ENCODE data around the gene DUSP9.

DUSP9 gene

DNA sequence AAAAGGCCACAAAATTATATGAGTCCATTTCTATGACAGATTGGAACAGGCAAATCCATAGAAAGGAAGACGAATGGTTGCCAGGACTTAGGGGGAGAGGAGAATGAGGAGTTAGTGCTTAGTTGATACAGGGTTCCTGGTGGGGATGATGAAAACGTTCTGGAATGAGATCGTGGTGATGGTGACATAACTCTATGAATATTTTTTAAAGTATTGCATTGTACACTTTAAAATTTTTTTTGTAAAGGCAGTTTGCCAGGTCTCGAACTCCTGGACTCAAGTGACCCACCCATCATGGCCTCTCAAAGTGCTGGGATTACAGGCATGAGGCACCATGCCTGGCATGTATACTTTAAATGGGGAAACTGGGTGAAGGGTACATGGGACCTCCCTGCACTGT is 38.2 kb upstream of the DUSP9 start:
- no peak overlapping the region for H3K9ac ChIP-seq (ENCODE audit: low read length)
- H3K4me1 ChIP-seq (ENCODE audit: control insufficient read depth, insufficient read depth, low read length), result peaks cover 4% of the 10 kb centered on the region
- H3K9me3 ChIP-seq (ENCODE audit: control insufficient read depth, low read length), result no peaks in the 10 kb centered on the region
- no peaks in the 10 kb centered on the region for H3K36me3 ChIP-seq (ENCODE audit: control insufficient read depth, insufficient read depth, low read length)
- no peaks in the 10 kb centered on the region for H3K27me3 ChIP-seq (ENCODE audit: control insufficient read depth, insufficient read depth, low read length)
- no peak overlapping the region for H3K4me3 ChIP-seq (ENCODE audit: low read length)

GRCh38 chrX:153609917-153610835 is 36.8 kb upstream of the DUSP9 start:
- H3K9ac ChIP-seq (ENCODE audit: low read length), result no peak overlapping the region
- H3K27me3 ChIP-seq (ENCODE audit: control insufficient read depth, insufficient read depth, low read length), result no peaks in the 10 kb centered on the region
- no peaks in the 10 kb centered on the region for H3K9me3 ChIP-seq (ENCODE audit: control insufficient read depth, low read length)
- no peak overlapping the region for H3K4me3 ChIP-seq (ENCODE audit: low read length)
- no peaks in the 10 kb centered on the region for H3K36me3 ChIP-seq (ENCODE audit: control insufficient read depth, insufficient read depth, low read length)
- peaks cover 4% of the 10 kb centered on the region for H3K4me1 ChIP-seq (ENCODE audit: control insufficient read depth, insufficient read depth, low read length)

DNA sequence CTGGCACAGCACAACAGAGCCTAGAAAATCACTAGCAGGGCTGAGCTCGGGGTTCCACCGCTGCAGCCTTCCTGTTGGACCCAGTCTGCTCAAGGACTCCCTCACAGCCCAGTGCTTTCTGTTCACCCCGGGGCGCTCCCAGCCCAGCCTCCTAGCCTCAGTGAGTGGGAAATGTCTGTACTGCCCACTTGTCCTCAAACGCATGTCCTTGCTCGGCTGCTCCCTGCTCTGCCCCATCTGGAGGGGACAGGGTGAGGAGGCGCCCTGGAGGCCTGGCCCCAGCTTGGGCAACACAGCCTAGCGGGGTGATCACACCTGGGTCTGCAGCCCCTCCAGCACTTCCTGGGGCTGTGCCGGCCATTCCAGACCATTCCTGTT is 36.2 kb upstream of the DUSP9 start:
- H3K36me3 ChIP-seq (ENCODE audit: control insufficient read depth, insufficient read depth, low read length), result no peaks in the 10 kb centered on the region
- no peak overlapping the region for H3K4me3 ChIP-seq (ENCODE audit: low read length)
- H3K9ac ChIP-seq (ENCODE audit: low read length), result no peak overlapping the region
- no peaks in the 10 kb centered on the region for H3K9me3 ChIP-seq (ENCODE audit: control insufficient read depth, low read length)
- H3K27me3 ChIP-seq (ENCODE audit: control insufficient read depth, insufficient read depth, low read length), result no peaks in the 10 kb centered on the region
- peaks cover 4% of the 10 kb centered on the region for H3K4me1 ChIP-seq (ENCODE audit: control insufficient read depth, insufficient read depth, low read length)

DNA sequence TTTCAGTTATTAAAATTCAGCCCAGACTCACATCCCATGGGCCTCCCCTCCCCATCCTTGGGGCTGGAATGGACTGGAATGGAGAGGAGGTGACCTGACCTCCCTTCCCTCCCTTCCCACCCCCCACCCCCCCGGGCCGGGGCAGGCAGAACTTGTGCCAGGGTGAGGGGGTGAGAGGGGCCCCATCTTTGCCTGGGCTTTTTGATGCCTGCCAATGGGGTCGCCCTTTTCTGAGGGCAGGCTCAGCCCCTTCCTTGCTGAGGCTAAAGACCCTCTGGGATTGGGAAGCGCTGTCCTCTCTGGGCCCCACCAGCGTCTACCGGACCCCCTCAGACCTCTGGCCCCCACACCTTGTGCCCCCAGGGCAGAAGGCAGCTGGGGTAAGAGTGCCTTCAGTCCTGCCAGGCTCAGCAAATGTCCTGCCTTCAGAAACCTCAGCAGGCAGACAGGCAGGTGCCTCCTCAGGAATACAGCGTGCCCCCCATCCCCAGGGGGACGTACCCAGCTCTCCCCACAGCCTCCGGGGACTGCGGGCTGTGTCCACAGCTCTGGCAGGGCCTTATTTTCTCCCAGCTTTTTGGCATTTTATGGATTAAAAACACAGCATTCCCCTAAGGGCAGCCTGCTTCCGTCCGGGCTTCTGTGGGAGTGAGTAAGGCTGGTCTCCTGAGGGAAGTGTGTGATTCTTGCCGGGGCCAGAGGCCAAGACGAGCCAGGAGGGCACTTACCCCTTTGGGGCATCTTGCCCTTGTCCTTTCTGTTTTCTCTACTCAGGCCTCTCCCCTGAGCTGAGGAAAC is 35.5 kb upstream of the DUSP9 start:
- Histone ChIP-seq H3K4me1 (ENCODE audit: control insufficient read depth, insufficient read depth, low read length) (peaks cover 4% of the 10 kb centered on the region), H3K9me3 (ENCODE audit: control insufficient read depth, low read length) (no peaks in the 10 kb centered on the region), H3K36me3 (ENCODE audit: control insufficient read depth, insufficient read depth, low read length) (no peaks in the 10 kb centered on the region), H3K4me3 (ENCODE audit: low read length) (no peak overlapping the region), H3K27me3 (ENCODE audit: control insufficient read depth, insufficient read depth, low read length) (no peaks in the 10 kb centered on the region), H3K9ac (ENCODE audit: low read length) (no peak overlapping the region)

GRCh38 chrX:153612413-153612812 is 34.6 kb upstream of the DUSP9 start:
- Histone ChIP-seq H3K27me3 (ENCODE audit: control insufficient read depth, insufficient read depth, low read length) (no peaks in the 10 kb centered on the region), H3K36me3 (ENCODE audit: control insufficient read depth, insufficient read depth, low read length) (no peaks in the 10 kb centered on the region), H3K4me3 (ENCODE audit: low read length) (no peak overlapping the region), H3K4me1 (ENCODE audit: control insufficient read depth, insufficient read depth, low read length) (peaks cover 4% of the 10 kb centered on the region), H3K9me3 (ENCODE audit: control insufficient read depth, low read length) (no peaks in the 10 kb centered on the region), H3K9ac (ENCODE audit: low read length) (no peak overlapping the region)

DNA sequence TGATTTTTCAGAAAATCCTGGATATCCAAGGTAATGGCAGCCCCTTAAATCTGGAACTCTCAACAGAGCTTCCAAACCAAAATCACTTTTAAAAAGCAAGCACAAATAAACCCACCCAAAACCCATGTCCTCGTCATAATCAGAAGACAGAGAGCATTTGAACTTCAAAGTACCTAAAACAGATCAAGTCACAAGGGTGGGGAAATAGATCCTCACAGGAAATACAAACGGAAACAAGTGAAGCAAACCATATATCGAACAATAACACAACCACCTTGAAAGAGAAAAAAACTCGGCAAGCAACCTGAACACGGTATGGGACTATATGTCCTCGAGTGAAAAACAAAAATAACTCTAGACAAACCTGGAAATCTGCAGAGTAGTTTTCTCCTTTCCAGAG is 32.2 kb upstream of the DUSP9 start:
- H3K27me3 ChIP-seq (ENCODE audit: control insufficient read depth, insufficient read depth, low read length), result no peaks in the 10 kb centered on the region
- H3K36me3 ChIP-seq (ENCODE audit: control insufficient read depth, insufficient read depth, low read length), result no peaks in the 10 kb centered on the region
- H3K9me3 ChIP-seq (ENCODE audit: control insufficient read depth, low read length), result no peaks in the 10 kb centered on the region
- H3K4me1 ChIP-seq (ENCODE audit: control insufficient read depth, insufficient read depth, low read length), result peaks cover under 1% of the 10 kb centered on the region
- H3K4me3 ChIP-seq (ENCODE audit: low read length), result no peak overlapping the region
- H3K9ac ChIP-seq (ENCODE audit: low read length), result no peak overlapping the region

DNA sequence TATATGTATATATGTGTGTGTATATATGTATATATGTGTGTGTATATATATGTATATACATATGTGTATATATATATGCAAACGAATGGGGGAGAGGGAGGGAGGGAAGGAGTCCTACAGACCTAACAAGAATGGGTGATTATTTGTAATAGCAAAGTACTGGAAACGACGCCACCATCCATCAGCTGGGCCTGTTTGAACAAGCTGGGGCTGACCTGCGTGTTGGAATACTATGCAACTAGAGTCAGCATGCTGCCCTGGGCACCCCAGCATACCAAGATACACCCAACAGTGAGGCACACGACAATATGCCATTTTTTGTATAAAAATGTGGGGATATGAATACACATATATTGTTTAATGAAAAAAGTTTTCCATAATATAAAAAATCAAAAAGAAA is 26.4 kb upstream of the DUSP9 start:
- no peak overlapping the region for H3K9ac ChIP-seq (ENCODE audit: low read length)
- H3K36me3 ChIP-seq (ENCODE audit: control insufficient read depth, insufficient read depth, low read length), result no peaks in the 10 kb centered on the region
- no peaks in the 10 kb centered on the region for H3K27me3 ChIP-seq (ENCODE audit: control insufficient read depth, insufficient read depth, low read length)
- no peaks in the 10 kb centered on the region for H3K4me1 ChIP-seq (ENCODE audit: control insufficient read depth, insufficient read depth, low read length)
- no peaks in the 10 kb centered on the region for H3K9me3 ChIP-seq (ENCODE audit: control insufficient read depth, low read length)
- H3K4me3 ChIP-seq (ENCODE audit: low read length), result no peak overlapping the region

- Histone ChIP-seq H3K27me3 (ENCODE audit: control insufficient read depth, insufficient read depth, low read length) (no peaks in the 10 kb centered on the region), H3K9me3 (ENCODE audit: control insufficient read depth, low read length) (no peaks in the 10 kb centered on the region), H3K4me1 (ENCODE audit: control insufficient read depth, insufficient read depth, low read length) (no peaks in the 10 kb centered on the region), H3K36me3 (ENCODE audit: control insufficient read depth, insufficient read depth, low read length) (no peaks in the 10 kb centered on the region), H3K4me3 (ENCODE audit: low read length) (no peak overlapping the region), H3K9ac (ENCODE audit: low read length) (no peak overlapping the region)
Measured at GRCh38 chrX:153621949-153622598, 24.9 kb upstream of the DUSP9 start.

GRCh38 chrX:153622661-153623309 is 24.2 kb upstream of the DUSP9 start:
- Histone ChIP-seq H3K9ac (ENCODE audit: low read length) (no peak overlapping the region), H3K9me3 (ENCODE audit: control insufficient read depth, low read length) (no peaks in the 10 kb centered on the region), H3K4me3 (ENCODE audit: low read length) (no peak overlapping the region), H3K36me3 (ENCODE audit: control insufficient read depth, insufficient read depth, low read length) (no peaks in the 10 kb centered on the region), H3K4me1 (ENCODE audit: control insufficient read depth, insufficient read depth, low read length) (no peaks in the 10 kb centered on the region), H3K27me3 (ENCODE audit: control insufficient read depth, insufficient read depth, low read length) (no peaks in the 10 kb centered on the region)

DNA sequence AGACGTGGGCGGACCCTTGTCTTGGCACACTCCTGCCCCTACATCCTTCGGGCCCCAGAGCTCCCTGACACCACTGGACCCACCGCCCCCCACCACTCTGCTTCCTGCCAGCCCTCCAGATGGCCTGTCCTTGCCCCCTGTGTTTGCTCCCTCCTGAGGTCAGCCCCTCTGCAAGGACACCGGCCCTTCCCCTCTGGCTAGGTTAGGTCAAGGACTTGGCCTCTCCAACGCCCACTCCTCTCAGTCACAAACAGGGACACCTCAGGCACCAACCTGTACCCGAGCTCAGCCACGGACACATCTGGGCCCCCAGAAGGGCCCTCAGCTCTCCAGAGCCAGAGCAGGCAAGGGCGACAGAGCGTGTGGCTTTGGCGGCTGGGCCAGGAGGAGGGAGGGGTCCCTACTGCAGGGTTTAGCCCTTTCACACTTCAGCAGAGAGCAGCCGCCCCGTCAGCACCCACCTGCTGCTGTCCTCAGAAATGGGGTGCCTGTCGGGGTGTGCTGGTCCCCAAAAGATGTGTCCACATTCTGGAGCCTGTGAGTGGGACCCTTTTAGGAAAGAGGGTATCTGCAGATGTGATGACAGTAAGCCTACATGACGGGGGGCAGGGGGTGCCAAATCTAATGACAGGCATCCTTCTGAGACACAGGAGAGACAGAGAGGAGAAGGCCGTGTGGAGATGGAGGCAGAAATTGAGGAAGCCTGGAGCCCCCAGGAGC is 23.5 kb upstream of the DUSP9 start:
- Histone ChIP-seq H3K36me3 (ENCODE audit: control insufficient read depth, insufficient read depth, low read length) (no peaks in the 10 kb centered on the region), H3K4me3 (ENCODE audit: low read length) (no peak overlapping the region), H3K9me3 (ENCODE audit: control insufficient read depth, low read length) (no peaks in the 10 kb centered on the region), H3K4me1 (ENCODE audit: control insufficient read depth, insufficient read depth, low read length) (no peaks in the 10 kb centered on the region), H3K9ac (ENCODE audit: low read length) (no peak overlapping the region), H3K27me3 (ENCODE audit: control insufficient read depth, insufficient read depth, low read length) (no peaks in the 10 kb centered on the region)
